Measurements from ENCODE around the gene RNF167.
"Not testable (repeated sequence)": the region's sequence is repeated elsewhere in the genome, so short reads cannot be mapped to it uniquely, and the experiment has no call there.

Gene RNF167

DNA sequence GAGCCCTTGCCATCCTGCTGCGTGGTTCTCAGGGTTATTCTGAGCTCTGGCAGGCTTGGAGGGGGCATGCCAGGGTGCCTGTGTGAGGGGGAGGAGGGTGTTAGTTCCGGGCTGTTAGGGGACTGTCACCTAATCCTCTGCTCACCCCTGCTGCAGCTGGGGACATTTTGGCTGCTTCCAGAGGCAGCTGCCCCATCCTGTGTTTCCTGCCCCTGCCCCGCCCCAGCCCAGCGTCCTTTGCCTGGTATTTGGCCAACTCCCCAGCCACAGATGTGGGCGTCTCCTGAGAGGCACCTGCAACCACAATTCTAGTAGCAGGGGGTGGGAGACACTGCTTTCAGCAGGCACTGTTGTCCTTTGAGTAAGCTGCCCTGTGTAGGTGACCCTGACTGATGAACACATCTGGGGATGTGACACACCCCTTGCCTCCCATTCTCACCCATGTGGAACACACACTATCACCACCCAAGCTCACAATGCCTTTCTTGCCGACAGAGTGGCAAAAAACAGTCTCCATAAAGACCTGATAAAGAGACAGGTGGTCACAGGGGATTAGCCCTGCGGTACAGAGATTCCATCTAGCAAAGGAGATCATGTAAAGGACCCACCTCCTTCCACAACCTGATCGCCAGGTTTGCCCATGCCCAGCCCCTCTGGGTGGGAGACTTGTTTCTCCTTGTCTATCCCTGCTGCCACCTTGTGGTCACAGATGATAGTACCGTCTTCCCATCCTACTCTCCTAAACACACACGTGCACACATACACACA, 36.8 kb upstream of the RNF167 start, which contains the start of gene CHRNE:
Gene CHRNE (minus strand): TSS at position 48 of the 768 bp plus-strand sequence. CDS start 35 bp downstream, at position 13.
- DNase-seq (ENCODE audit: low read depth) = peak; percentile 92
- TF ChIP-seq, protein P1, sequence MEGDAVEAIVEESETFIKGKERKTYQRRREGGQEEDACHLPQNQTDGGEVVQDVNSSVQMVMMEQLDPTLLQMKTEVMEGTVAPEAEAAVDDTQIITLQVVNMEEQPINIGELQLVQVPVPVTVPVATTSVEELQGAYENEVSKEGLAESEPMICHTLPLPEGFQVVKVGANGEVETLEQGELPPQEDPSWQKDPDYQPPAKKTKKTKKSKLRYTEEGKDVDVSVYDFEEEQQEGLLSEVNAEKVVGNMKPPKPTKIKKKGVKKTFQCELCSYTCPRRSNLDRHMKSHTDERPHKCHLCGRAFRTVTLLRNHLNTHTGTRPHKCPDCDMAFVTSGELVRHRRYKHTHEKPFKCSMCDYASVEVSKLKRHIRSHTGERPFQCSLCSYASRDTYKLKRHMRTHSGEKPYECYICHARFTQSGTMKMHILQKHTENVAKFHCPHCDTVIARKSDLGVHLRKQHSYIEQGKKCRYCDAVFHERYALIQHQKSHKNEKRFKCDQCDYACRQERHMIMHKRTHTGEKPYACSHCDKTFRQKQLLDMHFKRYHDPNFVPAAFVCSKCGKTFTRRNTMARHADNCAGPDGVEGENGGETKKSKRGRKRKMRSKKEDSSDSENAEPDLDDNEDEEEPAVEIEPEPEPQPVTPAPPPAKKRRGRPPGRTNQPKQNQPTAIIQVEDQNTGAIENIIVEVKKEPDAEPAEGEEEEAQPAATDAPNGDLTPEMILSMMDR (IDR thresholded peaks at IDR 0.05; ENCODE audit: insufficient read depth, low read depth, low read length, missing control alignments) = peak; percentile 83
- no peak within 1 kb of the TSS for H3K4me3 ChIP-seq (ENCODE audit: low read length)

DNA sequence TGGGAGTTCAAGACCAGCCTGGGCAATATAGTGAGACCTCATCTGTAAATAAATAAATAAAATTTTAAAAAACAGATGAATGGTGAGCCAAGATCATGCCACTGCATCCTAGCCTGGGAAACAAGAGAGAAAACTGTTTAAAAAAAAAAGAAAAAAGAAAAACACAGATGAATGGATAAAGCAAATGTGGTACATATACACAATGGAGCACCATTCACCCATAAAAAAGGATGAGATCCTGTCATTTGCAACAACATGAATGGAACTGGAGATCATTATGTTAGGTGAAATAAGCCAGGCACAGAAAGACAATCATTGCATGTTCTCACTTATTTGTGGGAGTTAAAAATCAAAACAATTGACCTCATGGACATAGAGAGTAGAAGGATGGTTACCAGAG, 33.4 kb upstream of the RNF167 start:
- not testable (repeated sequence) for H3K4me3 ChIP-seq (ENCODE audit: low read length); DNase-seq (ENCODE audit: low read depth)

DNA sequence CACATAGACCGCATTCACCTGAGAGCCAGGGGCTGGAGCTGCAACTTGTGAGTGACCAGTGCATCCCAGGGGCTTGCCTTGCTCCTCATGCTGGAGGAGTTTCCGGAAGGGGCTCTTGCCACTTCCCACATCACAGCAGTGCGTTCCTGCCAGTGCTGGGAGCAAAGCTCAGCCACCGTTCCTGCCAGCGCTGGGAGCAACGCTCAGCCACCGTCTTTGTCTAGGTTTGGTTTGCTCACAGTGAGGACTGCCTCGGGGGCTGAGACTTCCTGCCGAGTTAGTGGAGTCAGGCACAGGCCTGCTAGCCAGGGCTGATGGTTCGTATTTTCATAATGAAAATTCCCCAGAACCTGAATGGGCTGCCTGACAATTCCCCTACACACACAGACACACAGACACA, 31.8 kb upstream of the RNF167 start:
- peak; percentile 94 for DNase-seq (ENCODE audit: low read depth)
- no peak overlapping the region for H3K4me3 ChIP-seq (ENCODE audit: low read length)
- TF ChIP-seq, protein P1 (IDR thresholded peaks at IDR 0.05; ENCODE audit: insufficient read depth, low read depth, low read length, missing control alignments) = no peak

DNA sequence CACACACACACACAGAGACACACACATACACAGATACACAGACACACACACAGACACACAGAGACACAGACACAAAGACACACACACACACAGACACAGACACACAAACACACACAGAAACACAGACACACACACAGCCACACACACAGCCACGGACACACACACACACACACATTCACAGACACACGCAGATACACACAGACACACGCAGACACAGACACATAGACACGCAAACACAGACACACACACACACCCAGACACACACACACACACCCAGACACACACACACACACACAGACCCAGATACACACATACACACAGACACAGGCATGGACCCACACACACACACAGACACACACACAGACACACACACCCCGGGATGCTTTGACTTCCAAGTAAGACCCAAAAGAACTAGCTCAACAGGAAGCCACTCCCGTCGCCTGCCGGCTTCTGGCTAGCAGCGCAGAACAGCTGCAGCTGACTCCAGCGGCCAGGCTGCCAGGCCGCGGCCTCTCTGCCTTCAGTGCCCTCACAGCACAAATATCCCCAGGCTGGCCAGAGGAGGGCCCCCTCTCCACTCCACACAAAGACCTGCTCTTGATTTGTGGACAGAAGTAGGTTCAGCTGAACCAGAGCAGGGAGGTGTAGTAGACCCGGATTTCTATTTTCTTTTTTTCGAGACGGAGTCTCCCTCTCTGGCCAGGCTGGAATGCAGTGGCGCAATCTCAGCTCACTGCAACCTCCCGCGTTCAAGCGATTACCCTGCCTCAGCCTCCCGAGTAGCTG, 31.2 kb upstream of the RNF167 start:
- H3K4me3 ChIP-seq (ENCODE audit: low read length) = no peak overlapping the region
- TF ChIP-seq, protein P1 (IDR thresholded peaks at IDR 0.05; ENCODE audit: insufficient read depth, low read depth, low read length, missing control alignments) = peak; percentile 67

DNA sequence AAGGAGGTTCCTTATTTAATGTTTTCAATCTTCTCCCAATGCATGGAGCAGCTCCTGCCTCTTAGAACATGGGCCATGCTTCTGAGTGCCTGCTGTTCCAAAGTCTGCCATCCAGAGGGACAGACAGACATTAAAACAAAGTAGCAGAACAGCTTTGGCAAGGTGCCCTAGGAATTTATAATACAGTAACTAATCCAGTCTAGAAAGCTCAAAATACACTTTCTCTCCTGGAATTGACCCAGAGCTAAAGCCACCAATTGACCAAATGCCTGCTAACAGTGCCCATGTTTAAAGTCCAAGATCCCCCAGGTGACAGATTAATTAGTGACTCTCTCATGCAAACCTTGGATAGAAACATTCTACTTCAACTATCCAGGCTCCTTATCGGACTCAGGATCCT, 26.1 kb upstream of the RNF167 start:
- no peak for DNase-seq (ENCODE audit: low read depth)
- H3K4me3 ChIP-seq (ENCODE audit: low read length) = no peak overlapping the region
- TF ChIP-seq, protein P1 (IDR thresholded peaks at IDR 0.05; ENCODE audit: insufficient read depth, low read depth, low read length, missing control alignments) = no peak

More for the DNA sequence above, 31.2 kb upstream of the RNF167 start:
- peak; percentile 95 for DNase-seq (ENCODE audit: low read depth)

DNA sequence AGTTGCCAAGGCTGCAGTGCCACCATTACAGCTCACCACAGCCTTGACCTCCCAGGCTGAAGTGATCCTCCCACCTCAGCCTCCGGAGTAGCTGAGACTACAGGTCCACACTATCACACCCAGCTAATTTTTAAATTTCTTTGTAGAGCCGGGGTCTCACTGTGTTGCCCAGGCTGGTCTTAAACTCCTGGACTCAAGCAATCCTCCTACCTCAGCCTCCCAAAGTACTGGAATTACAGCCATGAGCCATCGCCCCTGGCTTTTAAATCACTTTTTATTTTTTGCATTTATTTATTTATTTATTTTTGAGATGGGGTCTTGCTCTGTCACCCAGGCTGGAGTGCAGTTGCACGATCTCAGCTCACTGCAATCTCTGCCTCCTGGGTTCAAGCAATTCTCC, 25.5 kb upstream of the RNF167 start:
- H3K4me3 ChIP-seq (ENCODE audit: low read length); DNase-seq (ENCODE audit: low read depth): not testable (repeated sequence)

DNA sequence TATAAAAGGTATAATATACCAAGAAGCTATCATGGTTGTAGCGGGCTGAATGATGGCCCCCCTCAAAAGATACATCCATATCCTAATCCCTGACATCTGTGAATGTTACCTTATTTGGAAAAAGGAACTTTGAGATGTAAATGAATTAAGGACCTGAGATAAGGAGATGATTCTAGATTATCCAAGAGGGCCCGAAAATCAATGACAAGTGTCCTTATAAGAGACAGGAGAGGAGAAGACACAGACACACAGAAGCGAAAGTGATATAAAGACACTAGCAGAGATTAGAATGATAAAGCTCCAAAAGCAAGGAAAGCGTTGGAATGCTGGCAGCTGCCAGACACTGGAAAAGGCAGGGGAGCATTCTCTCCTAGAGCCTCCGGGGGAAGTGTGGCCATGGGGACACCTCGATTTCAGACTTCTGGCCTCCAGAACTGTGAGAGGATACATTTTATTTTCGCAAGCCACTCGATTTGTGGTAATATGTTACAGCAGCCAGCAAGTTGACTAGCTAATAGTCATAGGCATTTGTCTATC, 20.5 kb upstream of the RNF167 start:
- no peak for DNase-seq (ENCODE audit: low read depth)
- no peak overlapping the region for H3K4me3 ChIP-seq (ENCODE audit: low read length)
- TF ChIP-seq, protein P1 (IDR thresholded peaks at IDR 0.05; ENCODE audit: insufficient read depth, low read depth, low read length, missing control alignments) = no peak
